Activated CD4-positive, alpha-beta T cell treated with anti-CD3 and anti-CD28 coated beads, Interleukin-2, amount 50 U/mL, for 48 hours (primary cell): Measurements from ENCODE around the gene COPS7A.

Experiments used
- DNase-seq, 2 experiments: peaks; one replicate each; pipeline ENCODE4 v3.0.0-alpha.2; 2020

COPS7A gene

GRCh38 chr12:6723607-6724408 is at the start of gene COPS7A:
Gene COPS7A, plus strand, starts transcription at chr12:6724046. Its CDS starts 611 bp downstream, at chr12:6724657.
- peak; percentile 98 to 99 for DNase-seq

- no peak for DNase-seq
Observed at GRCh38 chr12:6676962-6677361, 46.9 kb upstream of the COPS7A start.

- peak; percentile 34 to 54 for DNase-seq
Observed at GRCh38 chr12:6684609-6685008, 39.2 kb upstream of the COPS7A start.

GRCh38 chr12:6685814-6686213 is 38.0 kb upstream of the COPS7A start:
- DNase-seq: no peak

GRCh38 chr12:6688543-6688998 is 35.3 kb upstream of the COPS7A start:
- peak in 1 of 2 experiments; percentile 41 for DNase-seq

GRCh38 chr12:6688999-6689882 is 34.6 kb upstream of the COPS7A start, which contains the start of gene ZNF384:
Gene ZNF384, minus strand, starts transcription at chr12:6689375. Its CDS starts 9,855 bp downstream, at chr12:6679520.
- DNase-seq: peak; percentile 92 to 94

GRCh38 chr12:6691473-6691872 is 32.4 kb upstream of the COPS7A start:
- DNase-seq: no peak

- no peak for DNase-seq
Observed at GRCh38 chr12:6692888-6693287, 31.0 kb upstream of the COPS7A start.

GRCh38 chr12:6693832-6694355 is 30.0 kb upstream of the COPS7A start:
- DNase-seq: no peak

GRCh38 chr12:6694701-6695100 is 29.1 kb upstream of the COPS7A start:
- DNase-seq: no peak

GRCh38 chr12:6695313-6696045 is 28.4 kb upstream of the COPS7A start:
- DNase-seq: no peak

- DNase-seq: no peak
Observed at GRCh38 chr12:6696690-6697583, 26.9 kb upstream of the COPS7A start.

GRCh38 chr12:6697584-6698351 is 26.1 kb upstream of the COPS7A start:
- DNase-seq: peak in 1 of 2 experiments; percentile 20

- no peak for DNase-seq
Observed at GRCh38 chr12:6698352-6699046, 25.3 kb upstream of the COPS7A start.

GRCh38 chr12:6699259-6699988 is 24.4 kb upstream of the COPS7A start:
- no peak for DNase-seq

GRCh38 chr12:6699989-6700645 is 23.7 kb upstream of the COPS7A start:
- peak; percentile 17 to 28 for DNase-seq

- peak; percentile 50 to 51 for DNase-seq
Observed at GRCh38 chr12:6700646-6701051, 23.2 kb upstream of the COPS7A start, which contains the start of gene PIANP. Gene PIANP, minus strand, starts transcription at chr12:6700815. Its CDS starts 2,754 bp downstream, at chr12:6698061.

GRCh38 chr12:6701078-6701768 is 22.6 kb upstream of the COPS7A start:
- DNase-seq: no peak
